K562 (cell line): ENCODE results near the gene ZNF699. TPM values are rescaled to one million over a fixed set of nuclear protein-coding genes. Genes with fewer than 3 reads are reported as not detected.

ENCODE experiments used
- CBX3 ChIP-seq, 2 experiments: IDR thresholded peaks; 1 replicate in 1 of 2; 2 replicates in 1 of 2; pipeline ENCODE4 v1.6.1; 2012; ENCODE audit warnings: inconsistent platforms in 2 of 2, low read length in 2 of 2, borderline replicate concordance in 1 of 2, control low read depth in 1 of 2
- DPF2 ChIP-seq: fragments of 450-650 bp; IDR thresholded peaks from 2 replicates; pipeline ENCODE4 v1.6.1; 2016
- EWSR1 ChIP-seq: fragments of 450-650 bp; IDR thresholded peaks from 2 replicates; pipeline ENCODE4 v1.6.1; 2018; ENCODE audit warnings: borderline replicate concordance, mild to moderate bottlenecking, low read depth, moderate library complexity; ENCODE audit not compliant: partially characterized antibody
- FOS ChIP-seq: IDR thresholded peaks from 3 replicates; pipeline ENCODE4 v1.6.1; 2011; ENCODE audit not compliant: insufficient read length; ENCODE audit errors: extremely low read depth
- HCFC1 ChIP-seq: IDR thresholded peaks from 2 replicates; pipeline ENCODE4 v1.6.1; 2012; ENCODE audit warnings: low read depth, low read length, improper control_type of control experiment
- MGA ChIP-seq: fragments of 450-650 bp; IDR thresholded peaks from 2 replicates; pipeline ENCODE4 v1.6.1; 2016; ENCODE audit warnings: mild to moderate bottlenecking, moderate library complexity
- SIN3A ChIP-seq, 2 experiments: fragments of 150-350 bp in 1 of 2; IDR thresholded peaks; 2 replicates each; pipeline ENCODE4 v1.6.1; 2011 to 2016; ENCODE audit warnings: borderline replicate concordance in 2 of 2, low read depth in 2 of 2, low read length in 2 of 2, mild to moderate bottlenecking in 2 of 2, moderate library complexity in 2 of 2; ENCODE audit not compliant: control insufficient read depth in 1 of 2
- THRB ChIP-seq: fragments of 450-650 bp; formaldehyde crosslinking; conservative IDR thresholded peaks from 2 replicates; pipeline ENCODE4 v1.4.0; 2022; ENCODE audit warnings: mild to moderate bottlenecking, missing genetic modification characterization
- ZBTB12 ChIP-seq: fragments of 250-450 bp; sonication (Bioruptor Pico); IDR thresholded peaks from 2 replicates; pipeline ENCODE4 v1.4.0; 2020
- ZFP36 ChIP-seq: fragments of 150-350 bp; IDR thresholded peaks from 2 replicates; pipeline ENCODE4 v1.6.1; 2018; ENCODE audit warnings: low read length, low read depth; ENCODE audit not compliant: partially characterized antibody
- ZKSCAN8 ChIP-seq: fragments of 200-800 bp; sonication (Bioruptor generic); IDR thresholded peaks from 2 replicates; pipeline ENCODE4 v1.6.1; 2016; ENCODE audit warnings: missing genetic modification characterization, missing compliant biosample characterization
- ZNF165 ChIP-seq: fragments of 250-450 bp; sonication (Bioruptor Pico); IDR thresholded peaks from 2 replicates; pipeline ENCODE4 v1.4.0; 2020; ENCODE audit warnings: borderline replicate concordance
- ZNF830 ChIP-seq: fragments of 250-450 bp; sonication (Bioruptor Pico); IDR thresholded peaks from 2 replicates; pipeline ENCODE4 v1.5.0; 2021; ENCODE audit warnings: mild to moderate bottlenecking
- polyA plus RNA-seq, 8 experiments: library from polyadenylated mRNA; depleted of rRNA in 4 of 8; stranded (reverse) in 5 of 8; unstranded in 3 of 8; fragments of >200 nt; fragmentation: Nextera tagmentation in 2 of 8; fragmentation: Illumina TruSeq in 1 of 8; extraction: Ambion mirVana in 2 of 8; extraction: Trizol in 1 of 8; gene quantifications; 2 replicates each; pipeline versions ENCODE4 v1.2.1 to v1.2.3, GENCODE V29; 2011 to 2014; ENCODE audit warnings: inconsistent platforms in 1 of 8, missing spikeins in 1 of 8
- total RNA-seq, 7 experiments: library from RNA; depleted of rRNA in 6 of 7; stranded (reverse); fragments of >200 nt in 6 of 7; fragmentation: Illumina TruSeq in 2 of 7; extraction: Trizol in 2 of 7; gene quantifications; 2 replicates each; pipeline versions ENCODE4 v1.2.1 to v1.2.3, GENCODE V29; 2011 to 2021; ENCODE audit warnings: low replicate concordance in 1 of 7

The ZNF699 gene
- total and polyA plus RNA-seq, 9 of the 15 experiments (the other 6 are each of a cell fraction or from before 2014, with no cell fraction given): 0.08 to 4.1 (median 3.1) TPM

- TF ChIP-seq ZKSCAN8 (CRISPR knock-in tag) (peak; percentile 51; the same call in 1 of the 2 replicates), ZFP36 (no peak), ZNF830 (CRISPR knock-in tag) (no peak), EWSR1 (no peak), SIN3A (IDR thresholded peaks at IDR 0.05; ENCODE audit: borderline replicate concordance in 2 of 2, control insufficient read depth in 1 of 2, low read depth in 2 of 2, low read length in 2 of 2) (no peak), MGA (peak; percentile 70), ZNF165 (CRISPR knock-in tag) (no peak), ZBTB12 (CRISPR knock-in tag) (no peak), FOS (peak; percentile 43), THRB (CRISPR knock-in tag) (no peak), DPF2 (no peak), HCFC1 (no peak), CBX3 (IDR thresholded peaks at IDR 0.05; ENCODE audit: borderline replicate concordance in 1 of 2, low read length in 2 of 2) (peak in 1 of 2 experiments; percentile 57; a peak in 1 of 3 replicates)
Measured at GRCh38 chr19:9323557-9323918, 13.9 kb upstream of the ZNF699 start (continued).
